HEK293 (cell line): ENCODE results near the gene SIAE.

ENCODE experiments used
- CTCF ChIA-PET: fragments of 350-600 bp; formaldehyde crosslinking; extraction: SDS; loops from one replicate; lab custom pipeline; 2021; ENCODE audit warnings: antibody characterized with exemption; lab: Yijun Ruan, JAX
- POLR2A ChIA-PET: fragments of 300-600 bp; formaldehyde crosslinking; extraction: SDS; loops from one replicate; lab custom pipeline; 2020; ENCODE audit warnings: antibody characterized with exemption, inconsistent platforms; lab: Yijun Ruan, JAX
- H3K27ac ChIP-seq: fragments of 200-500 bp; sonication (Bioruptor generic); 2 replicates; pipeline ENCODE4 v1.5.1; 2014; ENCODE audit warnings: low read depth, low read length, control low read depth, inconsistent platforms; ENCODE audit errors: extremely low read depth
- H3K36me3 ChIP-seq, 2 experiments: fragments of 200-500 bp in 1 of 2; sonication (Bioruptor generic) in 1 of 2; 1 replicate in 1 of 2; 2 replicates in 1 of 2; pipeline ENCODE4 v1.5.1; 2014 to 2017; ENCODE audit warnings: inconsistent platforms in 2 of 2, low read length in 2 of 2; ENCODE audit not compliant: control insufficient read depth in 2 of 2, insufficient read depth in 1 of 2
- H3K4me1 ChIP-seq: fragments of 200-500 bp; sonication (Bioruptor generic); 2 replicates; pipeline ENCODE4 v1.5.1; 2014; ENCODE audit warnings: mild to moderate bottlenecking, low read length, inconsistent platforms; ENCODE audit not compliant: control insufficient read depth, insufficient read depth
- H3K4me3 ChIP-seq: 2 replicates; pipeline ENCODE4 v1.5.1; 2011; ENCODE audit warnings: low read depth, mild to moderate bottlenecking, control low read depth, low read length, moderate library complexity
- H3K9me3 ChIP-seq: fragments of 200-500 bp; sonication (Bioruptor generic); 2 replicates; pipeline ENCODE4 v1.5.1; 2014; ENCODE audit warnings: low read depth, low read length, inconsistent platforms; ENCODE audit not compliant: control insufficient read depth, insufficient read depth
- GLIS1 ChIP-seq: fragments of 450-650 bp; formaldehyde crosslinking; IDR thresholded peaks from 2 replicates; pipeline ENCODE4 v1.5.1; 2016; ENCODE audit warnings: missing biosample characterization, missing genetic modification characterization
- IKZF3 ChIP-seq: fragments of 450-650 bp; IDR thresholded peaks from 2 replicates; pipeline ENCODE4 v1.5.0; 2018; ENCODE audit warnings: missing biosample characterization, mild to moderate bottlenecking, missing genetic modification characterization, moderate library complexity
- ZFP3 ChIP-seq: fragments of 450-650 bp; formaldehyde crosslinking; IDR thresholded peaks from 2 replicates; pipeline ENCODE4 v1.5.1; 2016; ENCODE audit warnings: low read depth, missing biosample characterization, missing genetic modification characterization
- ZFP41 ChIP-seq: fragments of 450-650 bp; formaldehyde crosslinking; IDR thresholded peaks from 2 replicates; pipeline ENCODE4 v1.5.1; 2016; ENCODE audit warnings: missing biosample characterization, missing genetic modification characterization, borderline replicate concordance
- ZNF138 ChIP-seq: fragments of 450-650 bp; formaldehyde crosslinking; IDR thresholded peaks from 2 replicates; pipeline ENCODE4 v1.5.1; 2016; ENCODE audit warnings: missing biosample characterization, missing genetic modification characterization, borderline replicate concordance
- ZNF324 ChIP-seq: fragments of 450-650 bp; formaldehyde crosslinking; IDR thresholded peaks from 2 replicates; pipeline ENCODE4 v1.5.1; 2016; ENCODE audit warnings: missing biosample characterization, missing genetic modification characterization
- ZNF530 ChIP-seq: fragments of 450-650 bp; formaldehyde crosslinking; IDR thresholded peaks from 2 replicates; pipeline ENCODE4 v1.5.1; 2016; ENCODE audit warnings: low read depth, missing biosample characterization, missing genetic modification characterization
- ZNF555 ChIP-seq: fragments of 450-650 bp; formaldehyde crosslinking; conservative IDR thresholded peaks from 2 replicates; pipeline ENCODE4 v1.5.1; 2017; ENCODE audit warnings: missing biosample characterization, mild to moderate bottlenecking, missing genetic modification characterization, inconsistent platforms
- ZNF596 ChIP-seq: fragments of 450-650 bp; IDR thresholded peaks from 2 replicates; pipeline ENCODE4 v1.5.0; 2018; ENCODE audit warnings: missing biosample characterization, mild to moderate bottlenecking, missing genetic modification characterization, moderate library complexity
- ZNF626 ChIP-seq: fragments of 450-650 bp; sonication (Bioruptor Pico); formaldehyde crosslinking; IDR thresholded peaks from 2 replicates; pipeline ENCODE4 v1.5.1; 2018; ENCODE audit warnings: missing biosample characterization, missing genetic modification characterization, inconsistent platforms
- ZNF629 ChIP-seq: fragments of 450-650 bp; formaldehyde crosslinking; IDR thresholded peaks from 2 replicates; pipeline ENCODE4 v1.5.1; 2017; ENCODE audit warnings: missing biosample characterization, missing genetic modification characterization
- ZNF701 ChIP-seq: fragments of 450-650 bp; formaldehyde crosslinking; IDR thresholded peaks from 2 replicates; pipeline ENCODE4 v1.5.1; 2016; ENCODE audit warnings: missing biosample characterization, missing genetic modification characterization
- ZNF785 ChIP-seq: fragments of 450-650 bp; formaldehyde crosslinking; IDR thresholded peaks from 2 replicates; pipeline ENCODE4 v1.5.1; 2016; ENCODE audit warnings: missing biosample characterization, missing genetic modification characterization
- TF ChIP-seq, protein P1 (sequence below): fragments of 450-650 bp; formaldehyde crosslinking; IDR thresholded peaks from 2 replicates; pipeline ENCODE4 v1.5.1; 2016; ENCODE audit warnings: missing biosample characterization, missing genetic modification characterization
- TF ChIP-seq, protein P2 (sequence below): fragments of 450-650 bp; IDR thresholded peaks from 2 replicates; pipeline ENCODE4 v1.5.1; 2018; ENCODE audit warnings: missing biosample characterization, mild to moderate bottlenecking, missing genetic modification characterization
- TF ChIP-seq, protein P3 (sequence below): fragments of 450-650 bp; formaldehyde crosslinking; IDR thresholded peaks from 2 replicates; pipeline ENCODE4 v1.5.0; 2017; ENCODE audit warnings: missing biosample characterization, missing genetic modification characterization, borderline replicate concordance
- TF ChIP-seq, protein P4 (sequence below): fragments of 450-650 bp; formaldehyde crosslinking; IDR thresholded peaks from 2 replicates; pipeline ENCODE4 v1.5.1; 2016; ENCODE audit warnings: missing biosample characterization, missing genetic modification characterization
- TF ChIP-seq, protein P5 (sequence below): fragments of 450-650 bp; formaldehyde crosslinking; IDR thresholded peaks from 2 replicates; pipeline ENCODE4 v1.5.1; 2016; ENCODE audit warnings: missing biosample characterization, missing genetic modification characterization

Gene SIAE

DNA sequence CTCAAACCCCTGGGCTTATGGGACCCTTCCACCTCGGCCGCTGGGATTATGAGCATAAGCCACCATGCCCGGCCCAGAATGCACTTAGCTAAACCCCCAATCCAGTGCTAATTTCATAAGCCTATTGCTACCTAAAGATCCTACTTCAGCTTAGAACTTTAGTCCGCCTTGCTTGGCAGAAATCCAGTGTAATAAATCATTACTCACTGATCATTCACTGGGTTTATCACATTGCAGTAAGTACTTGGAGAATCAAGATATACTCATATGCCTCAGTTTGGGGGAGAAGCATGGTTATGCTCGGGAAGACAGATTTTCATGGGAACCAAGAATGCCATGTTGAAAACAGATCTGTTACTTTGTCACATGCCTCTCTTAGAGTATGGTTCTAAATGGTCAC is 54.7 kb downstream of the SIAE start:
- Histone ChIP-seq H3K36me3 (no peaks in the 10 kb centered on the region), H3K9me3 (no peaks in the 10 kb centered on the region), H3K4me3 (no peak overlapping the region), H3K4me1 (no peaks in the 10 kb centered on the region), H3K27ac (no peak overlapping the region)
- CTCF ChIA-PET, result no interaction called here
- TF ChIP-seq, protein P1, sequence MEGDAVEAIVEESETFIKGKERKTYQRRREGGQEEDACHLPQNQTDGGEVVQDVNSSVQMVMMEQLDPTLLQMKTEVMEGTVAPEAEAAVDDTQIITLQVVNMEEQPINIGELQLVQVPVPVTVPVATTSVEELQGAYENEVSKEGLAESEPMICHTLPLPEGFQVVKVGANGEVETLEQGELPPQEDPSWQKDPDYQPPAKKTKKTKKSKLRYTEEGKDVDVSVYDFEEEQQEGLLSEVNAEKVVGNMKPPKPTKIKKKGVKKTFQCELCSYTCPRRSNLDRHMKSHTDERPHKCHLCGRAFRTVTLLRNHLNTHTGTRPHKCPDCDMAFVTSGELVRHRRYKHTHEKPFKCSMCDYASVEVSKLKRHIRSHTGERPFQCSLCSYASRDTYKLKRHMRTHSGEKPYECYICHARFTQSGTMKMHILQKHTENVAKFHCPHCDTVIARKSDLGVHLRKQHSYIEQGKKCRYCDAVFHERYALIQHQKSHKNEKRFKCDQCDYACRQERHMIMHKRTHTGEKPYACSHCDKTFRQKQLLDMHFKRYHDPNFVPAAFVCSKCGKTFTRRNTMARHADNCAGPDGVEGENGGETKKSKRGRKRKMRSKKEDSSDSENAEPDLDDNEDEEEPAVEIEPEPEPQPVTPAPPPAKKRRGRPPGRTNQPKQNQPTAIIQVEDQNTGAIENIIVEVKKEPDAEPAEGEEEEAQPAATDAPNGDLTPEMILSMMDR (tag by site-specific recombination), result no peak
- TF ChIP-seq, protein P2, sequence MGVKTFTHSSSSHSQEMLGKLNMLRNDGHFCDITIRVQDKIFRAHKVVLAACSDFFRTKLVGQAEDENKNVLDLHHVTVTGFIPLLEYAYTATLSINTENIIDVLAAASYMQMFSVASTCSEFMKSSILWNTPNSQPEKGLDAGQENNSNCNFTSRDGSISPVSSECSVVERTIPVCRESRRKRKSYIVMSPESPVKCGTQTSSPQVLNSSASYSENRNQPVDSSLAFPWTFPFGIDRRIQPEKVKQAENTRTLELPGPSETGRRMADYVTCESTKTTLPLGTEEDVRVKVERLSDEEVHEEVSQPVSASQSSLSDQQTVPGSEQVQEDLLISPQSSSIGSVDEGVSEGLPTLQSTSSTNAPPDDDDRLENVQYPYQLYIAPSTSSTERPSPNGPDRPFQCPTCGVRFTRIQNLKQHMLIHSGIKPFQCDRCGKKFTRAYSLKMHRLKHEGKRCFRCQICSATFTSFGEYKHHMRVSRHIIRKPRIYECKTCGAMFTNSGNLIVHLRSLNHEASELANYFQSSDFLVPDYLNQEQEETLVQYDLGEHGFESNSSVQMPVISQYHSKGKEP (tag by site-specific recombination), result no peak
- TF ChIP-seq ZNF324 (no peak), ZFP3 (tag by site-specific recombination) (no peak), ZNF138 (tag by site-specific recombination) (no peak), ZFP41 (tag by site-specific recombination) (no peak), IKZF3 (tag by site-specific recombination) (no peak), ZNF530 (tag by site-specific recombination) (no peak), ZNF596 (tag by site-specific recombination) (no peak), ZNF701 (tag by site-specific recombination) (no peak), ZNF629 (tag by site-specific recombination) (no peak), ZNF626 (no peak)
- TF ChIP-seq, protein P3, sequence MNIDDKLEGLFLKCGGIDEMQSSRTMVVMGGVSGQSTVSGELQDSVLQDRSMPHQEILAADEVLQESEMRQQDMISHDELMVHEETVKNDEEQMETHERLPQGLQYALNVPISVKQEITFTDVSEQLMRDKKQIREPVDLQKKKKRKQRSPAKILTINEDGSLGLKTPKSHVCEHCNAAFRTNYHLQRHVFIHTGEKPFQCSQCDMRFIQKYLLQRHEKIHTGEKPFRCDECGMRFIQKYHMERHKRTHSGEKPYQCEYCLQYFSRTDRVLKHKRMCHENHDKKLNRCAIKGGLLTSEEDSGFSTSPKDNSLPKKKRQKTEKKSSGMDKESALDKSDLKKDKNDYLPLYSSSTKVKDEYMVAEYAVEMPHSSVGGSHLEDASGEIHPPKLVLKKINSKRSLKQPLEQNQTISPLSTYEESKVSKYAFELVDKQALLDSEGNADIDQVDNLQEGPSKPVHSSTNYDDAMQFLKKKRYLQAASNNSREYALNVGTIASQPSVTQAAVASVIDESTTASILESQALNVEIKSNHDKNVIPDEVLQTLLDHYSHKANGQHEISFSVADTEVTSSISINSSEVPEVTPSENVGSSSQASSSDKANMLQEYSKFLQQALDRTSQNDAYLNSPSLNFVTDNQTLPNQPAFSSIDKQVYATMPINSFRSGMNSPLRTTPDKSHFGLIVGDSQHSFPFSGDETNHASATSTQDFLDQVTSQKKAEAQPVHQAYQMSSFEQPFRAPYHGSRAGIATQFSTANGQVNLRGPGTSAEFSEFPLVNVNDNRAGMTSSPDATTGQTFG (tag by site-specific recombination), result no peak
- POLR2A ChIA-PET, result no interaction called here

DNA sequence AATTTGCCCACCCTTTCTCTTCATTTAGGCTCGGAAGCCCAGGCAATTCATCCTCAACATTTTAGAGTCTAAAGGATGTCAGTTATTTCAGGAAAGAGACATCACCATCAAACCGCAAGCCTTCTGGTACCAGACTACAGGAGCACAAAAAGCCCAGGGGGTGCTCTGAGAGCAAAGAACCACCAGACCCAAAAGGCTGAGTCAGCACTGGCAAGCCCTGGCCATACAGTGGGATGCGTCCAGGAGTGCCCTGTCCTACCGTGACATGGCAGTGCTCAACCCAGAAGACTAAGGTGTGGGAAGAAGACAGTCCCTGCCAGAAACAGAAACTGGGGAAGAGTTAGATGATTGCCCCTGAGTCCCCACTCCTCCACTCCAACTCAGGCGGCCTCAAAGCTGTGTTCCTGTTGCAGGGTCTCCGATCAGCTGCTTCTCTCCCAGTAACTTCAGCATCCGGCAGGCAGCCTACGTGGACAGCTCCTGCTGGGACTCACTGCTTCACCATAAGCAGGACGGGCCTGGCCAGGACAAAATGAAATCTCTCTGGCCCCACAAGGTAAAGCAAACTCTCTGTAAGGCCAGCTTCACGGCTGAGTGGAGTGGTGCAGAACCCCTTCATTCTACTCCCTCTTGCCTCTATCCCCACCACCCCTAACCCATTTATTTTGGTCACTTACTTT is 60.8 kb downstream of the SIAE start:
- TF ChIP-seq ZNF785 (tag by site-specific recombination), result no peak
- TF ChIP-seq GLIS1 (tag by site-specific recombination), result no peak
- TF ChIP-seq, protein P4, sequence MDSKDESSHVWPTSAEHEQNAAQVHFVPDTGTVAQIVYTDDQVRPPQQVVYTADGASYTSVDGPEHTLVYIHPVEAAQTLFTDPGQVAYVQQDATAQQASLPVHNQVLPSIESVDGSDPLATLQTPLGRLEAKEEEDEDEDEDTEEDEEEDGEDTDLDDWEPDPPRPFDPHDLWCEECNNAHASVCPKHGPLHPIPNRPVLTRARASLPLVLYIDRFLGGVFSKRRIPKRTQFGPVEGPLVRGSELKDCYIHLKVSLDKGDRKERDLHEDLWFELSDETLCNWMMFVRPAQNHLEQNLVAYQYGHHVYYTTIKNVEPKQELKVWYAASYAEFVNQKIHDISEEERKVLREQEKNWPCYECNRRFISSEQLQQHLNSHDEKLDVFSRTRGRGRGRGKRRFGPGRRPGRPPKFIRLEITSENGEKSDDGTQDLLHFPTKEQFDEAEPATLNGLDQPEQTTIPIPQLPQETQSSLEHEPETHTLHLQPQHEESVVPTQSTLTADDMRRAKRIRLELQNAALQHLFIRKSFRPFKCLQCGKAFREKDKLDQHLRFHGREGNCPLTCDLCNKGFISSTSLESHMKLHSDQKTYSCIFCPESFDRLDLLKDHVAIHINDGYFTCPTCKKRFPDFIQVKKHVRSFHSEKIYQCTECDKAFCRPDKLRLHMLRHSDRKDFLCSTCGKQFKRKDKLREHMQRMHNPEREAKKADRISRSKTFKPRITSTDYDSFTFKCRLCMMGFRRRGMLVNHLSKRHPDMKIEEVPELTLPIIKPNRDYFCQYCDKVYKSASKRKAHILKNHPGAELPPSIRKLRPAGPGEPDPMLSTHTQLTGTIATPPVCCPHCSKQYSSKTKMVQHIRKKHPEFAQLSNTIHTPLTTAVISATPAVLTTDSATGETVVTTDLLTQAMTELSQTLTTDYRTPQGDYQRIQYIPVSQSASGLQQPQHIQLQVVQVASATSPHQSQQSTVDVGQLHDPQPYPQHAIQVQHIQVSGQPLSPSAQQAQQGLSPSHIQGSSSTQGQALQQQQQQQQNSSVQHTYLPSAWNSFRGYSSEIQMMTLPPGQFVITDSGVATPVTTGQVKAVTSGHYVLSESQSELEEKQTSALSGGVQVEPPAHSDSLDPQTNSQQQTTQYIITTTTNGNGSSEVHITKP (tag by site-specific recombination), result no peak
- TF ChIP-seq ZNF555 (tag by site-specific recombination), result no peak
- TF ChIP-seq, protein P5, sequence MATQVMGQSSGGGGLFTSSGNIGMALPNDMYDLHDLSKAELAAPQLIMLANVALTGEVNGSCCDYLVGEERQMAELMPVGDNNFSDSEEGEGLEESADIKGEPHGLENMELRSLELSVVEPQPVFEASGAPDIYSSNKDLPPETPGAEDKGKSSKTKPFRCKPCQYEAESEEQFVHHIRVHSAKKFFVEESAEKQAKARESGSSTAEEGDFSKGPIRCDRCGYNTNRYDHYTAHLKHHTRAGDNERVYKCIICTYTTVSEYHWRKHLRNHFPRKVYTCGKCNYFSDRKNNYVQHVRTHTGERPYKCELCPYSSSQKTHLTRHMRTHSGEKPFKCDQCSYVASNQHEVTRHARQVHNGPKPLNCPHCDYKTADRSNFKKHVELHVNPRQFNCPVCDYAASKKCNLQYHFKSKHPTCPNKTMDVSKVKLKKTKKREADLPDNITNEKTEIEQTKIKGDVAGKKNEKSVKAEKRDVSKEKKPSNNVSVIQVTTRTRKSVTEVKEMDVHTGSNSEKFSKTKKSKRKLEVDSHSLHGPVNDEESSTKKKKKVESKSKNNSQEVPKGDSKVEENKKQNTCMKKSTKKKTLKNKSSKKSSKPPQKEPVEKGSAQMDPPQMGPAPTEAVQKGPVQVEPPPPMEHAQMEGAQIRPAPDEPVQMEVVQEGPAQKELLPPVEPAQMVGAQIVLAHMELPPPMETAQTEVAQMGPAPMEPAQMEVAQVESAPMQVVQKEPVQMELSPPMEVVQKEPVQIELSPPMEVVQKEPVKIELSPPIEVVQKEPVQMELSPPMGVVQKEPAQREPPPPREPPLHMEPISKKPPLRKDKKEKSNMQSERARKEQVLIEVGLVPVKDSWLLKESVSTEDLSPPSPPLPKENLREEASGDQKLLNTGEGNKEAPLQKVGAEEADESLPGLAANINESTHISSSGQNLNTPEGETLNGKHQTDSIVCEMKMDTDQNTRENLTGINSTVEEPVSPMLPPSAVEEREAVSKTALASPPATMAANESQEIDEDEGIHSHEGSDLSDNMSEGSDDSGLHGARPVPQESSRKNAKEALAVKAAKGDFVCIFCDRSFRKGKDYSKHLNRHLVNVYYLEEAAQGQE, result 0 out of 2 replicates have a peak, but pooled peaks have one; percentile 57
- TF ChIP-seq, all 188 proteins: peak for 1
- no peaks in the 10 kb centered on the region for H3K36me3 ChIP-seq
- no peaks in the 10 kb centered on the region for H3K4me1 ChIP-seq
- ChIA-PET CTCF (interaction anchor here (0.6 to 0.9 kb wide), 2 partner anchors 150 to 151 kb away, joined by 3 read pairs; no protein-coding TSS in a partner anchor), POLR2A (interaction anchor here (1.3 kb wide), 1 partner anchor 10 kb away, joined by 4 read pairs; the partner anchor contains the start of gene TBRG1)
- no peak overlapping the region for H3K4me3 ChIP-seq
- no peak overlapping the region for H3K27ac ChIP-seq
- H3K9me3 ChIP-seq, result no peaks in the 10 kb centered on the region
